Ascending aorta (tissue), 2 donors: Measurements from ENCODE around the gene L1TD1. TPM values are rescaled to one million over a fixed set of nuclear protein-coding genes. Genes with fewer than 3 reads are reported as not detected.
A peak's percentile ranks its signal among the peaks of the same experiment; 100 is the strongest.
"Not testable (repeated sequence)": the region's sequence is repeated elsewhere in the genome, so short reads cannot be mapped to it uniquely, and the experiment has no call there.

Source experiments
- DNase-seq, 2 donors: peaks; one replicate each; pipeline ENCODE4 v3.0.0-alpha.2; 2019; ENCODE audit warnings: low spot score in 2 of 2
- H3K27ac ChIP-seq, 2 donors: fragments of 200-600 bp; sonication (generic); one replicate each; pipeline ENCODE4 v1.5.1; 2016 to 2017; ENCODE audit warnings: mild to moderate bottlenecking in 1 of 2
- H3K27me3 ChIP-seq: fragments of 200-600 bp; sonication (generic); one replicate; pipeline ENCODE4 v1.5.1; 2017
- H3K36me3 ChIP-seq, 2 donors: fragments of 200-600 bp; sonication (generic); one replicate each; pipeline ENCODE4 v1.5.1; 2016
- H3K4me1 ChIP-seq, 2 donors: fragments of 200-600 bp; sonication (generic); one replicate each; pipeline ENCODE4 v1.5.1; 2016 to 2017; ENCODE audit warnings: mild to moderate bottlenecking in 1 of 2
- H3K4me3 ChIP-seq, 2 donors: fragments of 200-600 bp; sonication (generic); one replicate each; pipeline ENCODE4 v1.5.1; 2016 to 2017; ENCODE audit warnings: mild to moderate bottlenecking in 1 of 2
- H3K9me3 ChIP-seq, 2 donors: fragments of 200-600 bp; sonication (generic); one replicate each; pipeline ENCODE4 v1.5.1; 2016
- intact Hi-C: fragments of 100-400 bp; cut with DNase I; formaldehyde crosslinking; loops from one replicate; pipeline ENCODE4 v1.15.1; 2023
- total RNA-seq: library from RNA; depleted of rRNA; stranded (reverse); fragments of >200 nt; gene quantifications from one replicate; pipeline ENCODE4 v1.1.0, GENCODE V29; 2016
- TF ChIP-seq, protein P1 (sequence below), 3 experiments: fragments of 200-600 bp in 2 of 3; fragments of 450-650 bp in 1 of 3; sonication (generic) in 2 of 3; IDR thresholded peaks; one replicate each; pipeline ENCODE4 v1.5.1; 2016 to 2019; ENCODE audit warnings: antibody characterized with exemption in 3 of 3, mild to moderate bottlenecking in 1 of 3, moderate library complexity in 1 of 3

Gene L1TD1, protein sequence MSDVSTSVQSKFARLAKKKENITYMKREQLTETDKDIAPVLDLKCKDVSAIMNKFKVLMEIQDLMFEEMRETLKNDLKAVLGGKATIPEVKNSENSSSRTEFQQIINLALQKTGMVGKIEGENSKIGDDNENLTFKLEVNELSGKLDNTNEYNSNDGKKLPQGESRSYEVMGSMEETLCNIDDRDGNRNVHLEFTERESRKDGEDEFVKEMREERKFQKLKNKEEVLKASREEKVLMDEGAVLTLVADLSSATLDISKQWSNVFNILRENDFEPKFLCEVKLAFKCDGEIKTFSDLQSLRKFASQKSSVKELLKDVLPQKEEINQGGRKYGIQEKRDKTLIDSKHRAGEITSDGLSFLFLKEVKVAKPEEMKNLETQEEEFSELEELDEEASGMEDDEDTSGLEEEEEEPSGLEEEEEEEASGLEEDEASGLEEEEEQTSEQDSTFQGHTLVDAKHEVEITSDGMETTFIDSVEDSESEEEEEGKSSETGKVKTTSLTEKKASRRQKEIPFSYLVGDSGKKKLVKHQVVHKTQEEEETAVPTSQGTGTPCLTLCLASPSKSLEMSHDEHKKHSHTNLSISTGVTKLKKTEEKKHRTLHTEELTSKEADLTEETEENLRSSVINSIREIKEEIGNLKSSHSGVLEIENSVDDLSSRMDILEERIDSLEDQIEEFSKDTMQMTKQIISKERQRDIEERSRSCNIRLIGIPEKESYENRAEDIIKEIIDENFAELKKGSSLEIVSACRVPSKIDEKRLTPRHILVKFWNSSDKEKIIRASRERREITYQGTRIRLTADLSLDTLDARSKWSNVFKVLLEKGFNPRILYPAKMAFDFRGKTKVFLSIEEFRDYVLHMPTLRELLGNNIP
- not detected for total RNA-seq

GRCh38 chr1:62194651-62195544 is at the start of gene L1TD1:
Gene L1TD1 (plus strand): TSS chr1:62194849. CDS start chr1:62206629, 11,780 bp downstream.
- Histone ChIP-seq H3K4me1 (no peaks in the 10 kb centered on the region), H3K4me3 (no peak within 1 kb of the TSS), H3K27me3 (no peaks in the 10 kb centered on the region), H3K27ac (no peak within 1 kb of the TSS), H3K36me3 (no peaks in the 10 kb centered on the region), H3K9me3 (no peaks in the 10 kb centered on the region)
- DNase-seq: no peak
- intact Hi-C loops: no loop called here
- TF ChIP-seq, protein P1, sequence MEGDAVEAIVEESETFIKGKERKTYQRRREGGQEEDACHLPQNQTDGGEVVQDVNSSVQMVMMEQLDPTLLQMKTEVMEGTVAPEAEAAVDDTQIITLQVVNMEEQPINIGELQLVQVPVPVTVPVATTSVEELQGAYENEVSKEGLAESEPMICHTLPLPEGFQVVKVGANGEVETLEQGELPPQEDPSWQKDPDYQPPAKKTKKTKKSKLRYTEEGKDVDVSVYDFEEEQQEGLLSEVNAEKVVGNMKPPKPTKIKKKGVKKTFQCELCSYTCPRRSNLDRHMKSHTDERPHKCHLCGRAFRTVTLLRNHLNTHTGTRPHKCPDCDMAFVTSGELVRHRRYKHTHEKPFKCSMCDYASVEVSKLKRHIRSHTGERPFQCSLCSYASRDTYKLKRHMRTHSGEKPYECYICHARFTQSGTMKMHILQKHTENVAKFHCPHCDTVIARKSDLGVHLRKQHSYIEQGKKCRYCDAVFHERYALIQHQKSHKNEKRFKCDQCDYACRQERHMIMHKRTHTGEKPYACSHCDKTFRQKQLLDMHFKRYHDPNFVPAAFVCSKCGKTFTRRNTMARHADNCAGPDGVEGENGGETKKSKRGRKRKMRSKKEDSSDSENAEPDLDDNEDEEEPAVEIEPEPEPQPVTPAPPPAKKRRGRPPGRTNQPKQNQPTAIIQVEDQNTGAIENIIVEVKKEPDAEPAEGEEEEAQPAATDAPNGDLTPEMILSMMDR (IDR thresholded peaks at IDR 0.05): no peak

DNA sequence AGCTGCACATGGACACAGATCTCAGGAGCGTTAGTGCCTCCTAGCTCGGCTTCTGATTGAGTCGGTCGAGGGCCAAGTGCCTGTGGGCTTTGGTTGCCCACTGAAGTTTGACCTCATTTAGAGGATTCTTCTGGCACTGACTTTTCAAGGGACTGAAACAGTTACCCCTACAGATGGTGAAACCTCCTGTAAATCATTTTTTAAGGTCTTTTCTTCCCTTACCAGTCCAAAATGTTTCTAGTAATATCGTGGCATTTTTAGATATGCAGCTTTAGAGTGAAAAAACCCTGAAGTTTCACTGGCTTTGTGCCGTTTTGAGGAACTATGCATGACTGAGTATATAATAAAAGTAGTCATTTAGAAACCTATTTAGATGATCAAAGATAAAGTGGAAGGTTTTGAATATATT is 34.7 kb upstream of the L1TD1 start:
- intact Hi-C loops: no loop called here
- Histone ChIP-seq H3K27ac (no peak overlapping the region), H3K4me1 (no peaks in the 10 kb centered on the region), H3K36me3 (peaks cover 4 to 9% of the 10 kb centered on the region in 2 donors), H3K9me3 (no peaks in the 10 kb centered on the region), H3K4me3 (no peak overlapping the region), H3K27me3 (no peaks in the 10 kb centered on the region)
- TF ChIP-seq, protein P1 (IDR thresholded peaks at IDR 0.05): no peak
- DNase-seq: no peak

- TF ChIP-seq, protein P1 (IDR thresholded peaks at IDR 0.05): no peak
- Histone ChIP-seq H3K27me3 (no peaks in the 10 kb centered on the region), H3K4me1 (no peaks in the 10 kb centered on the region), H3K9me3 (no peaks in the 10 kb centered on the region), H3K4me3 (no peak overlapping the region), H3K36me3 (peaks cover 4 to 9% of the 10 kb centered on the region in 2 donors), H3K27ac (no peak overlapping the region)
- DNase-seq: no peak
- intact Hi-C loops: no loop called here
Measured at GRCh38 chr1:62161711-62162110, 32.9 kb upstream of the L1TD1 start.

DNA sequence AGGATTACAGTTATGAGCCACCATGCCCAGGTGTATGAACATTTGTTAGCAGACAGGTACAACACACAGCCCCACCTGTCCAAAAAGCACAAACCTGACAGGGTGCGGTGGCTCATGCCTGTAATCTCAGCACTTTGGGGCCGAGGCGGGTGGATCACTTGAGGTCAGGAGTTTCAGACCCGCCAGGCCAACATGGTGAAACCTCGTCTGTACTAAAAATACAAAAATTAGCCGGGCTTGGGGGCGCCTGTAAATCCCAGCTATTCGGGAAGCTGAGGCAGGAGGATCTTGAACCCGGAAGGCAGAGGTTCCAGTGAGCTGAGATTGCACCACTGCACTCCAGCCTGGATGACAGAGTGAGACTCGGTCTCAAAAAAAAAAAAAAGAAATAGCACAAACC is 24.3 kb upstream of the L1TD1 start:
- DNase-seq, H3K36me3 ChIP-seq, H3K4me3 ChIP-seq, H3K27ac ChIP-seq, H3K9me3 ChIP-seq, intact Hi-C loops, H3K4me1 ChIP-seq, H3K27me3 ChIP-seq: not testable (repeated sequence)

DNA sequence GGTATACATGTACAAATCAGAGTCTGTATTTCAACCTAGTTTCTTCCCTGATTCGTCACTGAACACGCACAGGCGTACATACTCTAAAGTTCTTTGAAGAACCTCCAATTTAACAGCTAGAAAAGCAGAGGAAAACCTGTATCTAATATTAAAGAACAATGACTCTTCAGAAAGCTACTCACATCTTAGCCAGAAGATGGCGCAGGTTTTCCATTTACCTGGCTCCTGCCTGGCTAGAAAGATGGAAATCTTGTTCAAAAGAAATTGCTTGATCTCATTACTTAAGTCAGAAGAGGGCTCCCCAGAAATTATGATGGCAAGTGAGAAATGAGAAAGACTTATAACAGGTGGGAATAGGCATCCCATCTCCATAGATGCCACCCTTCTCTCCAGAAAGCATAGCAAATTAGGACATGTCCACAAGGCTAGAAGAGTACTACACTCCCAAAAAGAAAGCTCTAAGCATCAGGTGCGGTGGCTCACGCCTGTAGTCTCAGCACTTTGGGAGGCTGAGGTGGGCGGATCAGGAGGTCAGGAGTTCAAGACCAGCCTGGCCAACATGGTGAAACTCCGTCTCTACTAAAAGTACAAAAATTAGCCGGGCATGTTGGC is 19.0 kb upstream of the L1TD1 start:
- intact Hi-C loops: loop anchor here (2.0 kb wide), 1 partner anchor 231 kb away; no protein-coding TSS in a partner anchor
- TF ChIP-seq, protein P1 (IDR thresholded peaks at IDR 0.05): peak; percentile 18 to 74 (median 50)
- Histone ChIP-seq H3K9me3 (no peaks in the 10 kb centered on the region), H3K36me3 (no peaks in the 10 kb centered on the region), H3K4me1 (no peaks in the 10 kb centered on the region), H3K4me3 (no peak overlapping the region), H3K27ac (no peak overlapping the region), H3K27me3 (no peaks in the 10 kb centered on the region)
- no peak for DNase-seq
